Activated naive CD8-positive, alpha-beta T cell treated with anti-CD3 and anti-CD28 coated beads, Interleukin-2, amount 50 U/mL, for 24 hours (primary cell): ENCODE results near the gene C20orf204.

Source experiments
- ATAC-seq: fragments of 150-1000 bp; cut with Tn5 transposase; one replicate; pipeline ENCODE4 v1.10.0; 2021
- DNase-seq: peaks from one replicate; pipeline ENCODE4 v3.0.0; 2021
- H3K27ac Mint-ChIP-seq: one replicate; pipeline ENCODE4 v1.8.0; 2021; ENCODE audit warnings: mild to moderate bottlenecking, mixed read lengths
- H3K27me3 Mint-ChIP-seq: one replicate; pipeline ENCODE4 v1.8.0; 2021; ENCODE audit warnings: mixed read lengths
- H3K36me3 Mint-ChIP-seq: one replicate; pipeline ENCODE4 v1.8.0; 2021; ENCODE audit warnings: low read depth, mixed read lengths
- H3K4me1 Mint-ChIP-seq: one replicate; pipeline ENCODE4 v1.8.0; 2021; ENCODE audit warnings: mixed read lengths
- H3K4me3 Mint-ChIP-seq: one replicate; pipeline ENCODE4 v1.8.0; 2021; ENCODE audit warnings: mild to moderate bottlenecking, moderate library complexity, mixed read lengths
- H3K9me3 Mint-ChIP-seq: one replicate; pipeline ENCODE4 v1.8.0; 2021; ENCODE audit warnings: mixed read lengths

C20orf204 gene

DNA sequence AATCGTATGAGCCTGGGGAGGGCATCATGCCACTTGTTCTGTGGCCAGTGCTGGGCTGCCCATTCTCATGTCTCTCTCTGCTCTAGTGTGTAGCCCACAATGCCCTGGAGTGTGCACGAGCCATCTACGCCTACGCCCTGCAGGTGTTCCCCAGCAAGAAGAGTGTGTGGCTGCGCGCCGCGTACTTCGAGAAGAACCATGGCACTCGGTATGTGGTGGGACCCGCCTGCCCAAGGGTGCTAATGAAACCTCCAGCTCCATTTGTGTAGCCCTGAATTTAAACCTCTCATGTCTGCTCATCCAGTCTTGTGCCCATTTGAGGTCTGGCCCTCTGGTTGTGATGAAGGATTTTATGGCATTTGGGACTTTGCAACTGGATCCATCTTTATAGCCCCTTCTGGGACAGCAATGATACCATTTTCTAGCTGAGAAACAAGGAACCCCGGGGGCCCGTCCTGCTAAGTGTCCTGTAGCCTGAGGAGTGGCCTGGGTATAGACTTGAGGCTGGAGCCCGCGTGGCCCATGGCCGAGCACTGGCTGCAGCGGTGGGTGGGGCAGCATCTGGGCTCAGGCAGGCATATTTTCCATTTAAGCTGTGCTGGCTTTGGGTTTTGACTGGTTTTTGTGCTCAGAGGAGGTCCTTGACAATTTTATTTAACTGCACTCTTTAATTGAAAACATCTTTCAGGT is 13.2 kb upstream of the C20orf204 start:
- Mint-ChIP-seq H3K27ac (no peak overlapping the region), H3K27me3 (no peaks in the 10 kb centered on the region), H3K36me3 (peaks cover 30% of the 10 kb centered on the region), H3K4me1 (peaks cover 5% of the 10 kb centered on the region), H3K4me3 (no peak overlapping the region), H3K9me3 (no peaks in the 10 kb centered on the region)
- ATAC-seq, result no peak
- no peak for DNase-seq

DNA sequence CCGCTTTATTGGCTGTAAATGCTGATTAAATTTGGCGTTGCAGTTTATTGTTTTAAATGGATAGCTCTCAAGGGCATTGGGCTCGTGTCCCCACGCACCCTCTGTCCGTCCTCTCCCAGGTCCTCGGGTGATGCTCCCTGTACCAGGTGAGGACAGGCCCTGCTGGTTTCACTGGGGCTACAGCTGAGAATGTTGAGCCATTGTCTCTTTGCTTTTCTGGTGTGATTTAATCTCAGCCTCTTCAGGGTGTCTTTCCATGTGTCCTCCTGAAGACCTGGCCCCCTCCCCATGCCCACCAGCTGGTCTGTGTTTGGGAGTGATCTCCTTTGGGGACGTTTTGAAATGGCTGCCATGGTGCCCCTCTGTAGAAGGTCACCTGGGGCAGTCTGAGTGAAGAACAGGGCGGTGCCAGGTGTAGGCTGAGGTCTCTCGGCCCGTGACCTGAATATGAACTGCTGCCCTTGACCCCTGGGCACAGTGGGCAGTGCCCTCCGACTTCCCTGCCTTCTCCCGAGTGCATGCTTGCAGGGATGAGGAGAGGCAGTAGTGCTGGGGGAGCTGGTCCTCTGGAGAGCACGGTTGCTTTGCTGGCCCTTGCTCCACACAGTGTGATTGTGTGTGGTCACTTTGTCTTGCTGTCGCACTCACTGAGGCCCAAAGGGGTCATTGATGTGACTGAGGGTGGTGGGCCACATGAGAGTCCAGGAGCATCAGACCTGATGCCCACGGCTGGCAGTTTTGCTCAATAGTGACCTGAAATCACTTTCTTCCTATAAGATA is 12.4 kb upstream of the C20orf204 start:
- no peaks in the 10 kb centered on the region for H3K9me3 Mint-ChIP-seq
- H3K36me3 Mint-ChIP-seq, result peaks cover 26% of the 10 kb centered on the region
- peaks cover 5% of the 10 kb centered on the region for H3K4me1 Mint-ChIP-seq
- ATAC-seq (no peak), DNase-seq (no peak)
- no peak overlapping the region for H3K4me3 Mint-ChIP-seq
- H3K27ac Mint-ChIP-seq, result no peak overlapping the region
- H3K27me3 Mint-ChIP-seq, result no peaks in the 10 kb centered on the region

DNA sequence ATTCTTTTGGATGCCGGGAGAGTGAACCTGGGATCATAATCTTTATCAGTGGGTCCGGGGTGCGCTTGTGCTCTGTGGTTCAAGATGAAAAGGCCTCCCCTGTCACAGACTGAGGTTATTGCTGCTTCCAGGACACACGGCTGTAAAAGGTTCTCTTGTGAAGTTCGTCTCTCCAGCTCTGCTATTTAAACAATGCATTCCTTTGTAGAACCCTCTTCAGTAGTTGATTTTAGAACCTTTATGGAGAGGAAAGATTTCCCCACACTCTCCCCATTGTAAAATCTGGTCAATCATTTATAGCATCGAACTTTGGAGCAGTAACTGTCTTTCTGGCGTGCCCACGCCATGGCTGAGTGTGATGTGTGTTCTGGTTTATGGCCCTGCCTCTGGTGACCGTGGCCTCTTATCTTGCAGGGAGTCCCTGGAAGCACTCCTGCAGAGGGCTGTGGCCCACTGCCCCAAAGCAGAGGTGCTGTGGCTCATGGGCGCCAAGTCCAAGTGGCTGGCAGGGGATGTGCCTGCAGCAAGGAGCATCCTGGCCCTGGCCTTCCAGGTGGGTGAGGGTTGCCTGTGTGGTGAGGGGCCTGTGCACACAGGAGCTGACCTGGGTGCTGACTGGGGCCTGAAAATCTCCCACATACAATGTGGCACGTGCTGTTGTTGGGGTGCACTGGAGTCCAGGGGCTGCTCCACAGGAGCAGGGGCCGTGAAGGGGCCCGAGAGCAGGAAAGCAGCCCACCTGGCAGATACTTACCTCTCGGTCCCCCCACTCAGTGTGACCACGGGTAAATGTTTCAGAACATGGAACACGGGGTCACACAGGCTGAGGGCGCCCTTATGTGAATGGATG is 11.6 kb upstream of the C20orf204 start:
- Mint-ChIP-seq H3K27me3 (no peaks in the 10 kb centered on the region), H3K36me3 (peaks cover 25% of the 10 kb centered on the region), H3K27ac (no peak overlapping the region), H3K4me1 (peaks cover 5% of the 10 kb centered on the region), H3K9me3 (no peaks in the 10 kb centered on the region), H3K4me3 (no peak overlapping the region)
- ATAC-seq (no peak), DNase-seq (no peak)

DNA sequence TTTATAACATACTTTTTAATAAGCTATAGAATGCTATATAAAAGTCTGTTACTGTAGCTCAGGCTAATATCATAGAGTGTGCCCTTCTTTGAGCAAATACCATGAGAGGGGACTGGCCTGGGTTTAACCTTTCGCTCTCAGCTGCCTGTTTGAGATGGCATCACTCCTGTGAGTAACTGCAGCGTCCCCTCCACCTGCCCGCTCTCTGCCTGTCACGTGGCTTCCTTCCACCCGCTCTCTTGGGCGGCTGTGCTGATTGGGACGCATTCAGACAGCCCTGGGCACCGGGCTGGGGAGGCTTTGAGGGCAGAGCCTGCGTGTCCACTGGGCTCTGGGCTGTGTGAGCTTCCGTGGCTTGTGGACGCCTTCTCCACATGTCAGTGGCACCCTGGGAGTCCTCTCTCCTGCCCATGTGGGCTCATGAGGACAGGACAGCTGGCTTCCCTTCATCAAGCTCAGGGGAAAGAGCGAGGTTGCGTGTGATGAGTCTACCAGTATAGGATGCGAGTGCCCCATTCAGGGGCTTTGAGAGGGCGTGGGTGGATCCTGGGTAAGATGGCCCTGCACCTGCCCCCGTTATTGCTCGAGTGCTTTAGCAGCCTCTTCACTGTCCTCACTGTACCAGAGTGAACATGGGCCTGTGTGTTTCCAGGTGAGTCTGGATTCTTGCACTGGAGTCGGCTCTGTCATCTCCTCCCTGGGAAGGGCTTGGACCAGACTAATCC is 10.7 kb upstream of the C20orf204 start:
- ATAC-seq (no peak), DNase-seq (no peak)
- Mint-ChIP-seq H3K4me3 (no peak overlapping the region), H3K36me3 (peaks cover 22% of the 10 kb centered on the region), H3K27me3 (no peaks in the 10 kb centered on the region), H3K4me1 (no peaks in the 10 kb centered on the region), H3K9me3 (no peaks in the 10 kb centered on the region), H3K27ac (no peak overlapping the region)

DNA sequence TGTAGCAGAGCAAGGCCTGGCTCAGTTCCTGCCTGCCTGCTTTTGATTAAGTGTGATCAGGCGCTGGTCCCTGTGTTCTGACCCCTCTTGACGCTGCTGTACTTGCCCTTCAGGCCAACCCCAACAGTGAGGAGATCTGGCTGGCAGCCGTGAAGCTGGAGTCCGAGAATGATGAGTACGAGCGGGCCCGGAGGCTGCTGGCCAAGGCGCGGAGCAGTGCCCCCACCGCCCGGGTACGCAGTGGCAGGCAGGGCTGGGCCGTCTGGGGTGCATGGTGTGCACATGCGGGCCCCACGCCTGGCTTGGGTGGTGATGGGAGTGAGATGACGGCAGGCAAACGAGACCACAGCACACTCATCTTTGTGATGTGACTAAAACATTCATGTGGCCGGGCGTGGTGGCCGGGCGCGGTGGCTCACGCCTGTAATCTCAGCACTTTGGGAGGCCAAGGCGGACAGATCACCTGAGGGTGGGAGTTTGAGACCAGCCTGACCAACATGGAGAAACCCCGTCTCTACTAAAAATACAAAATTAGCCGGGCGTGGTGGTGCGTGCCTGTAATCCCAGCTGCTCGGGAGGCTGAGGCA is 10.1 kb upstream of the C20orf204 start:
- H3K27ac Mint-ChIP-seq, result no peak overlapping the region
- DNase-seq, result no peak
- no peaks in the 10 kb centered on the region for H3K9me3 Mint-ChIP-seq
- H3K4me3 Mint-ChIP-seq, result no peak overlapping the region
- no peaks in the 10 kb centered on the region for H3K27me3 Mint-ChIP-seq
- no peak for ATAC-seq
- peaks cover 22% of the 10 kb centered on the region for H3K36me3 Mint-ChIP-seq
- H3K4me1 Mint-ChIP-seq, result no peaks in the 10 kb centered on the region

DNA sequence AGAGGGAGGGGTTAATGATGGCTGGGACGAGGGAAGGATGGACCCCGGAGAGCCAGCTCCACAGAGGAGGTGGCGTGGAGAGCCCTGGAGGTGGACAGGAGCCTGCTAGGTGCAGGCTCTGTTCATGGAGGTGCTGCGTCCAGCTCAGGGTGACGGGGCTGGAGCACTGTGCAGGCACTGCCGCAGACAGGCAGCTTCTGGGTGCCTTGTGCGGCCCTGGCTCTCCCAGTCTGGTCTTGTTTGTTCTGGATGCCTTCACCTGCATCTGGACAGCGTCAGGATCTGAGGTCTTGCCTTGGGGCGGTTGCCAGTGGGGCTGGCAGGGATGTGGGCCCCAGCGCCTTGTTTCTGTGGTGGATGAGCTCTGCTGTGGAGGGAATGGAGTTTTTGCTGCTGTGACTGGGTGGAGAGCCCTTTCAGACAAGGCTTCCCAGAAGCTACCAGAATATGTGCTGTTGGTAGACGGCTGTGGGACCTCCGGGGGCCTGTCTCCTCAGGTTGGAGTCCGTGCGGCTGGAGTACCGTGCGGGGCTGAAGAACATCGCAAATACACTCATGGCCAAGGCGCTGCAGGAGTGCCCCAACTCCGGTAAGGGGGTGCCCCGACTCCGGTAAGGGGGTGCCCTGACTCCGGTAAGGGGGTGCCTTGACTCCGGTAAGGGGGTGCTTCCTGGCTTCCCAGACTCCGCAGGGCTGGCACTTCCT is 7.8 kb upstream of the C20orf204 start:
- Mint-ChIP-seq H3K36me3 (peaks cover 24% of the 10 kb centered on the region), H3K27ac (no peak overlapping the region), H3K4me3 (no peak overlapping the region), H3K27me3 (no peaks in the 10 kb centered on the region), H3K9me3 (no peaks in the 10 kb centered on the region), H3K4me1 (peaks cover 5% of the 10 kb centered on the region)
- DNase-seq (no peak), ATAC-seq (no peak)

DNA sequence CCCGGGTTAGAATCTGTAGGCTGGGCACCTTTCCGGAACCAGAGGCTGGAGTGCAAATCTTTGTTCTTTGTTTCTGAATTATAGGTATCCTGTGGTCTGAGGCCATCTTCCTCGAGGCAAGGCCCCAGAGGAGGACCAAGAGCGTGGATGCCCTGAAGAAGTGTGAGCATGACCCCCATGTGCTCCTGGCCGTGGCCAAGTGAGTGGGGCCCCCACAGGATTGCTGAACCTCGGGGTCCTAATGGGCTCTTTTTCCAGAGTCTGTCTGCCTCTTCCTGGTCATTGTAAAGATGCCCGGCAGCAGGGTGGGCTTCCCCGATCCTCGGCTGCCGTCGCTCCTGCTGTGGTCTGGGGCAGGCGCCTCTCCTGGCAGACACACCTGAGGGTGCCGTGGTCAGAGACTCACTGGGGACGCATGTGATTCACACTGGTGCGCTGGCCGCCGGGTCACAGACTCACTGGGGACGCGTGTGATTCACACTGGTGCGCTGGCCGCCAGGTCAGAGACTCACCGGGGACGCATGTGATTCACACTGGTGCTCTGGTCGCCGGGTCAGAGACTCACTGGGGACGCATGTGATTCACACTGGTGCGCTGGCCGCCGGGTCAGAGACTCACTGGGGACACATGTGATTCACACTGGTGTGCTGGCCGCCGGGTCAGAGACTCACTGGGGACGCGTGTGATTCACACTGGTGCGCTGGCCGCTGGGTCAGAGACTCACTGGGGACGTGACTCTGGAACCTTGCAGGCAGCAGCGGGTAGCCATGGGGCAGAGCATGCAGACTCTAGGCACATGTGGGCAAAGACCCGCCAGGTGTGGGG is 6.5 kb upstream of the C20orf204 start:
- H3K36me3 Mint-ChIP-seq, result peaks cover 26% of the 10 kb centered on the region
- ATAC-seq, result no peak
- no peak overlapping the region for H3K4me3 Mint-ChIP-seq
- DNase-seq, result no peak
- H3K27ac Mint-ChIP-seq, result no peak overlapping the region
- H3K4me1 Mint-ChIP-seq, result peaks cover 18% of the 10 kb centered on the region
- no peaks in the 10 kb centered on the region for H3K9me3 Mint-ChIP-seq
- H3K27me3 Mint-ChIP-seq, result no peaks in the 10 kb centered on the region

DNA sequence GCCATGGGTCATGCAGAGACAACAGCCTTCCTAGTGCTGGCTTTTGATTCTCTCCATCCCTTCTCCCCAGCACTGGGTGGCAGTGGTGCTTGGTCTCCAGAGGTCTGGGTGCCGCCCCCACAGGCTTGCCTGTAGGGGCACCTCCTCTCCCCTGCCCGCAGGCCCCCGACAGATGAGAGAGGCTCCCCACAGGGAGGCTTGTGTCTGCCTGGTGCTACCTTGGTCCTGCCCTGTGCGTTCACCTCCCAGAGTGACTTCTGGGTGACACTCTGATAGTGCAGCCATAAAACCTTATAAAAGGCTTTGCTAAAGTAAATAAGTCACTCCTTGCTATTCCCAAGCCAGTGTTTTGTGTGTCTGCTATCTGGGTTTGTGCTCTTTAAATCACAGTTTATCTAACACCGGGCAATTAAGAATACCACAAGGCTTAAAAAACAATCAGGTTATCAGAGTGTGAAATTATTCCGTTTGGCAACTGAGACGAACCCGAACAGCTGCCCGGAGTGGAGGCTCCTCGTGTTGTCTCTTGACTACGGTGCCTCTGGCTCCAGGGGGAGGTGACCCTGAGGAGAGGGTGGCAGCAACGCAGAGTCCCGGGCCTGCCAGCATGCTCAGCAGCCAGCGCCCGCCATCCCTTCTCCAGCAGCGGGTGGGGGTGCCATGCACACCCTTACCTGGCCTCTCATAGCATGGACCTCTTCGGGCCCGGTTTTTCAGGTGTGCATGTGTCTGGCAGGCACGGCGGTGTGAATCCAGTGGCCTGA is 5.4 kb upstream of the C20orf204 start:
- H3K27ac Mint-ChIP-seq, result no peak overlapping the region
- H3K4me3 Mint-ChIP-seq, result no peak overlapping the region
- DNase-seq, result no peak
- ATAC-seq, result no peak
- H3K4me1 Mint-ChIP-seq, result peaks cover 28% of the 10 kb centered on the region
- no peaks in the 10 kb centered on the region for H3K27me3 Mint-ChIP-seq
- no peaks in the 10 kb centered on the region for H3K9me3 Mint-ChIP-seq
- peaks cover 21% of the 10 kb centered on the region for H3K36me3 Mint-ChIP-seq

DNA sequence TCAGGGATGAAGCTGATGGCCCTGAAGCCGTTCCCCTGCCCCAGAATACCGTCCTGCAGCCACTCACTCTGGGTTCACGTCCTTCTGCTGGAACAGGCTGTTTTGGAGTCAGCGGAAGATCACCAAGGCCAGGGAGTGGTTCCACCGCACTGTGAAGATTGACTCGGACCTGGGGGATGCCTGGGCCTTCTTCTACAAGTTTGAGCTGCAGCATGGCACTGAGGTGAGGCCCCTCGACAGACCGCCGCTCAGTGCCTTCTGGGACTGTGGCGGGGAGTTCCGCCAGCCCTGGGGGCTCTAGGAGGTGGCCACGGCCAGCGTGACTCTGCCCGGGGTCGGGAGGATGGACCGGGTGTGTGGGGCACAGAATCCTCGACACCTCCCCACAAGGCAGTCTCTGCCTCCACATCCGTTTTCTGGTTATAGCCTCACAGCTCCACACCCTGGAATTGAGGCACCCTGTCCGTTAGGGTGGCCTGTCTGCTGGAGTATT is 4.1 kb upstream of the C20orf204 start:
- no peak for ATAC-seq
- Mint-ChIP-seq H3K36me3 (peaks cover 17% of the 10 kb centered on the region), H3K27ac (no peak overlapping the region)

DNA sequence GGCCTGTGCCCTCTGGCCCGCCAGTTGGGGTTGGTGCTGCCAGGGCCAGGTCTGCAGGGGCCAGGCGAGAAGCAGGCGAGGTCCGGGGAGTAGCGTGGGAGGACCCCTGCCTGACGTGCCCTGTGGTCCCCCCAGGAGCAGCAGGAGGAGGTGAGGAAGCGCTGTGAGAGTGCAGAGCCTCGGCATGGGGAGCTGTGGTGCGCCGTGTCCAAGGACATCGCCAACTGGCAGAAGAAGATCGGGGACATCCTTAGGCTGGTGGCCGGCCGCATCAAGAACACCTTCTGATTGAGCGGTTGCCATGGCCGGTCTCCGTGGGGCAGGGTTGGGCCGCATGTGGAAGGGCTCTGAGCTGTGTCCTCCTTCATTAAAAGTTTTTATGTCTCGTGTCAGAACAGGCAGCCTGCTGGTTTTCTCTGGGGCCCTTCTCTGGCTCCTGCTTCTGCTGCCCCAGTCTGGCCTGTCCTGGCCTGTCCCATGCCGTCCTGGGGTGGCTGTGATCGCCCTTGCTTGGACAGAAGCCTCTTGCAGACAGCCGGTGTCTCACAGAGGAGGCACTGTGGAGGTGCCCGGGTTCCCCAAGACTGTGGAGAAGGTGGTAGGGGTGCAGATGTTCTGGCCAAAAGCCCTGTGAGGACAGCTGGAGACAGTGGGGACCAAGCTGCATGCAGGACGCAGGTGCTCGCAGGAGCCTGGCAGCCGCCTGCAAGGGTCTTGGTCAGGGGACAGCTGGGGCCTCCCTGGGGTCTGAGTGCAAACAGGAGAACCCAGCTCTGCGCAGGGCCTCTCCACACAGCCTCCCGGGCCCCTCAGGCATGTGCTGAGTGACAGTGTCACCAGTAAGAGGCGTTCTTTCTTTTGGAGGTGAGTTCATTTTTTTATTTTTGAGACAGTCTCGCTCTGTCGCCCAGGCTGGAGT is 3.0 kb upstream of the C20orf204 start:
- Mint-ChIP-seq H3K27me3 (peaks cover 2% of the 10 kb centered on the region), H3K4me3 (no peak overlapping the region), H3K9me3 (no peaks in the 10 kb centered on the region), H3K27ac (peak overlapping the region; percentile 39), H3K4me1 (peaks cover 51% of the 10 kb centered on the region), H3K36me3 (peaks cover 16% of the 10 kb centered on the region)
- ATAC-seq, result no peak
- DNase-seq, result no peak

More for the DNA sequence above, 4.1 kb upstream of the C20orf204 start:
- peaks cover 40% of the 10 kb centered on the region for H3K4me1 Mint-ChIP-seq
- H3K27me3 Mint-ChIP-seq, result no peaks in the 10 kb centered on the region
- H3K4me3 Mint-ChIP-seq, result no peak overlapping the region
- H3K9me3 Mint-ChIP-seq, result no peaks in the 10 kb centered on the region
- DNase-seq, result no peak

DNA sequence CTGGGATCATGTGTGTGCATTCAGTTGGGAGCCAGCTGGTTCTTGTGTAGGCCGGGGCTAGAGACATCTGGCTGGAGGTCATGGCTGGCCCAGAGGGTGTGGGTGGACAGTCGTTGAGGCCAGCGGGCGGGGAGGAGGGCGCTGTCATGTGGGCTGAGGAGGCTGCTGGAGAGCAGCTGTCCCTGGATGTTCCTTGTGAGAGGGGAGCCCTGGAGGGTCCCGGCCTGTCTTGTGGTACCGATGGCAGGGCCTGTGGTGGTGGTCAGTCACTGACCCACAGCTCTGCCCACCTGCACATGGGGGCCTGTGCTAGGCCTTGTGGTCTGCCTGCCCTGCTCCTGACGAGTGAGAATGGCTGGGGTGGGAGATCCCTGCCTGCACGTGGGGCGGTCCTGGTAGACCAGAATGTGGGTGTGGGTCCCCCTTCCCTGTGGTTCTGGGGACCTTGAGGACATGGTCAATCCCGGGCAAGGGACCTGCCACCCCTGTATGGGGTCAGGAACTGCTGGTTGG is 1.9 kb upstream of the C20orf204 start:
- DNase-seq, result no peak
- no peak for ATAC-seq
- Mint-ChIP-seq H3K4me3 (no peak overlapping the region), H3K9me3 (no peaks in the 10 kb centered on the region), H3K27ac (peak overlapping the region; percentile 93), H3K4me1 (peaks cover 51% of the 10 kb centered on the region), H3K27me3 (peaks cover 2% of the 10 kb centered on the region), H3K36me3 (peaks cover 12% of the 10 kb centered on the region)
